RWPE1 (cell line): ENCODE data around the gene SEC61A2.

ENCODE experiments used
- CTCF ChIA-PET: fragments of 350-600 bp; sonication (Branson Sonifier 250); formaldehyde crosslinking; extraction: SDS; loops from one replicate; lab custom pipeline; 2021; lab: Yijun Ruan, JAX
- POLR2A ChIA-PET: fragments of 400-600 bp; formaldehyde crosslinking; extraction: SDS; loops from one replicate; lab custom pipeline; 2020; ENCODE audit warnings: antibody characterized with exemption; ENCODE audit not compliant: low non-redundant PET; lab: Yijun Ruan, JAX
- DNase-seq: peaks from one replicate; pipeline ENCODE4 v3.0.0; 2012; ENCODE audit warnings: low spot score
- H3K27ac ChIP-seq: fragments of 450-650 bp; 2 replicates; pipeline ENCODE4 v1.5.1; 2017
- CTCF ChIP-seq: fragments of 450-650 bp; conservative IDR thresholded peaks from 2 replicates; pipeline ENCODE4 v1.5.1; 2017; ENCODE audit warnings: low read depth, mild to moderate bottlenecking

The SEC61A2 gene

GRCh38 chr10:12097791-12098190, 31.7 kb upstream of the SEC61A2 start:
- no peak for DNase-seq
- ChIA-PET CTCF (no interaction called here), POLR2A (interaction anchor here (0.6 kb wide), 1 partner anchor 444 kb away, joined by 4 read pairs; no protein-coding TSS in a partner anchor)
- no peak for TF ChIP-seq CTCF
- no peak overlapping the region for H3K27ac ChIP-seq

GRCh38 chr10:12098966-12099365, 30.5 kb upstream of the SEC61A2 start:
- ChIA-PET CTCF (no interaction called here), POLR2A (no interaction called here)
- TF ChIP-seq CTCF, result no peak
- H3K27ac ChIP-seq, result no peak overlapping the region
- no peak for DNase-seq

GRCh38 chr10:12103802-12104201, 25.7 kb upstream of the SEC61A2 start:
- POLR2A ChIA-PET, result no interaction called here
- CTCF ChIA-PET, result no interaction called here
- DNase-seq, result no peak

GRCh38 chr10:12107781-12108180, 21.7 kb upstream of the SEC61A2 start:
- CTCF ChIA-PET, result interaction anchor here (0.7 kb wide), 1 partner anchor 442 kb away, joined by 3 read pairs; no protein-coding TSS in a partner anchor
- H3K27ac ChIP-seq, result no peak overlapping the region
- POLR2A ChIA-PET, result no interaction called here
- TF ChIP-seq CTCF, result no peak
- no peak for DNase-seq

More at GRCh38 chr10:12103802-12104201, 25.7 kb upstream of the SEC61A2 start:
- no peak for TF ChIP-seq CTCF
- no peak overlapping the region for H3K27ac ChIP-seq

GRCh38 chr10:12109286-12109685, 20.2 kb upstream of the SEC61A2 start:
- ChIA-PET POLR2A (no interaction called here), CTCF (no interaction called here)
- DNase-seq, result no peak
- TF ChIP-seq CTCF, result no peak
- H3K27ac ChIP-seq, result no peak overlapping the region

GRCh38 chr10:12111528-12111927, 17.9 kb upstream of the SEC61A2 start:
- H3K27ac ChIP-seq, result no peak overlapping the region
- TF ChIP-seq CTCF, result no peak
- CTCF ChIA-PET, result no interaction called here
- POLR2A ChIA-PET, result no interaction called here
- DNase-seq, result no peak

GRCh38 chr10:12113627-12114026, 15.8 kb upstream of the SEC61A2 start:
- DNase-seq, result no peak
- no peak overlapping the region for H3K27ac ChIP-seq
- ChIA-PET CTCF (no interaction called here), POLR2A (no interaction called here)
- TF ChIP-seq CTCF, result no peak
